Kasumi-1 (cell line): Measurements from ENCODE around the gene MRS2.
"Not testable (repeated sequence)": the region's sequence is repeated elsewhere in the genome, so short reads cannot be mapped to it uniquely, and the experiment has no call there.

Experiments
- DNase-seq, 2 experiments: peaks; one replicate each; lab custom pipeline; 2025; lab: John Stamatoyannopoulos, UW

MRS2 gene, protein sequence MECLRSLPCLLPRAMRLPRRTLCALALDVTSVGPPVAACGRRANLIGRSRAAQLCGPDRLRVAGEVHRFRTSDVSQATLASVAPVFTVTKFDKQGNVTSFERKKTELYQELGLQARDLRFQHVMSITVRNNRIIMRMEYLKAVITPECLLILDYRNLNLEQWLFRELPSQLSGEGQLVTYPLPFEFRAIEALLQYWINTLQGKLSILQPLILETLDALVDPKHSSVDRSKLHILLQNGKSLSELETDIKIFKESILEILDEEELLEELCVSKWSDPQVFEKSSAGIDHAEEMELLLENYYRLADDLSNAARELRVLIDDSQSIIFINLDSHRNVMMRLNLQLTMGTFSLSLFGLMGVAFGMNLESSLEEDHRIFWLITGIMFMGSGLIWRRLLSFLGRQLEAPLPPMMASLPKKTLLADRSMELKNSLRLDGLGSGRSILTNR

DNA sequence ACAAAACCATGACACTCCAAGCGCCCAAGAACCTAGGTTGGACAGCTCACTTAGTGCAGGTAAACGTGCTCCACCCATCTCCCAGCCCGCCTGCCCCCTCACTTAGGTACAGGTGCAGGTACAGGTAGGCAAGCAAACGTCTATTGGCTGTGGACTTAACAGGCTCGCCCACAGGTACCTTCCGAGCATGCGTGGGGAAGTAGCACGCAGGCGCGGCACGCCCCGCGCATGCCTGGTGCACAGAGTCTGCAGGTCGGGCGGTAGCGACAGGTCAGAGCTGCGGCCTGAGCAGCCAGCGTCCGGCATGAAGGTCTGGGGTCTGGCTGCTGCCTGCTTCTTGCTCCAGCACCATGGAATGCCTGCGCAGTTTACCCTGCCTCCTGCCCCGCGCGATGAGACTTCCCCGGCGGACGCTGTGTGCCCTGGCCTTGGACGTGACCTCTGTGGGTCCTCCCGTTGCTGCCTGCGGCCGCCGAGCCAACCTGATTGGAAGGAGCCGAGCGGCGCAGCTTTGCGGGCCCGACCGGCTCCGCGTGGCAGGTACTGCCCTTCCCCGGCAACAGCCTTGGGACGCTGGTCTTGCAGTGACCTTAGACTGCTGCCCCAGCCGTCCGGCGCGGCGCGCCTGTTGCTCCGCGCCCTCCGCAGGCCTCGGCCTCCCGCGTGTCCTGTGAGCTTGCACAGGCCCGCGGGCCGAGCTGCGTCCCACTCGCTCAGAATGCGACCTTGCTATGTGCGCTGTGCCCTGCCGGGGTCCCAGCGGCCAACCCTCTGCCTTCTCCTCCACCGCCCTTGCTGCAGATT, at the start of gene MRS2:
MRS2 (plus strand) TSS at position 240 of the 804 bp plus-strand sequence; CDS start at position 351, 111 bp downstream.
- peak; percentile 42 to 59 for DNase-seq

DNA sequence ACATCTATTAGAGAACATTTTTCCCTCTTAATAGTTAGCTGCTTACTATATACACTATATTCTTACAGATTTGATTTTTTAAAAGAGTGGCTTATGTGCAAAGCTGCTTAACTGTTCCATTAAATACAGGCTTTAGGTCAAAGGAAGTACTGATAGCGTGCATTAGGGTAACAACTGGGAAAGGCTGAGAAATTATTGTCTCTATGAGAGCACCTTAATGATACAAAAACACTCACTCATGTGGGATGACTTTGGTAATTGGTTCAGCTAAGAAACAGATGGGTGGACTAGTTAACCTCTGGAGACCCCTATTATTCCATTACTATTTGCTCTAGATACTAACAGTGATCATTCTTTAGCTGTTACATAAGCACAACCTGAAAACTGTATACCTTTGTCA, 48.9 kb upstream of the MRS2 start:
- DNase-seq, result no peak

DNA sequence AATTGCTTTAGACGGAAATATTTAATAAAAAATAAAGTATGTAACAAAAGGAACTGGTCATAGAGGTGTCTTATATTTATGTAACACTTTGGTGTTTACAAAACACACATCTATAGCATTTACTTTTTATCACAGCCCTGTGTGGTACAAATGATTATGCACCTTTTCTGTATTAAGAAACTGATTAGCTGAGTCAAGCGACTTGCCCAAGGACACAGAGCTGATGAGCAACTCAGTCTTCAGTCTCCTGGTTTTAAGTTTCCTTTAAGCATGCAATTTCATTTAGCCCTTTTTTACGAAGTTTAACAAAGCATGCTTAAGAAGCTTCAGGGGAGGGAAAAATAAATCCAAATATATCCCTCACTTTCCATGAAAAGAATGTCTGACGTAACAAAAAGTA, 47.3 kb upstream of the MRS2 start:
- no peak for DNase-seq

DNA sequence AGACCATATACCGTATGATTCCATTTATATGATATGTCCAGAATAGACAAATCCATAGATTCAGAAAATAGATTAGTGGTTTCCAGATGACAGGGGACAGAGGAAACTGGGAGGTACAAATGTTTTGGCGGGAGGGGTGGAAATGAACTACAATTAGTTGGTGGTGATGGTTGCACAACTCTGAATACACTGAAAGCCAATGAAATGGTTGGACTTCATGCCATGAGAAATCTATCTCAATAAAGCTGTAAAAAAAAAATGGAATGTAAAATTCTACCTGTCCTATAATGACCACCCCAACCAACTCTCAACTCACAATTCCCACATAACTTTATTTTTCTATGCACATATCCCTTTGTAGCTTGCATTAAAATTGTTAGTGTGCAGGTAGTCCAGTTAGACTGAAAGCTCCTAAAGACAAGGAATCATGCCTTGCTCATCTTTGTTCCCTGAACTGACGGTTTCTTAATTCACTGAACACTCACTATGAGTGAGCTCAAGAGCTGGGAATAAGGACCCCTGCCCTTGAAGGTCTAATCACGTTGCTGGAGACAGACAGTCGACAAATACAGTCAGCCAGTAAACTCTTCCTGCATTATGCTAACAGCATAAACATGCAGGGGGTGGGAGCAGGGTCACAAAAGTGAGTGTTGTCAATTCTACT, 46.3 kb upstream of the MRS2 start:
- no peak for DNase-seq

DNA sequence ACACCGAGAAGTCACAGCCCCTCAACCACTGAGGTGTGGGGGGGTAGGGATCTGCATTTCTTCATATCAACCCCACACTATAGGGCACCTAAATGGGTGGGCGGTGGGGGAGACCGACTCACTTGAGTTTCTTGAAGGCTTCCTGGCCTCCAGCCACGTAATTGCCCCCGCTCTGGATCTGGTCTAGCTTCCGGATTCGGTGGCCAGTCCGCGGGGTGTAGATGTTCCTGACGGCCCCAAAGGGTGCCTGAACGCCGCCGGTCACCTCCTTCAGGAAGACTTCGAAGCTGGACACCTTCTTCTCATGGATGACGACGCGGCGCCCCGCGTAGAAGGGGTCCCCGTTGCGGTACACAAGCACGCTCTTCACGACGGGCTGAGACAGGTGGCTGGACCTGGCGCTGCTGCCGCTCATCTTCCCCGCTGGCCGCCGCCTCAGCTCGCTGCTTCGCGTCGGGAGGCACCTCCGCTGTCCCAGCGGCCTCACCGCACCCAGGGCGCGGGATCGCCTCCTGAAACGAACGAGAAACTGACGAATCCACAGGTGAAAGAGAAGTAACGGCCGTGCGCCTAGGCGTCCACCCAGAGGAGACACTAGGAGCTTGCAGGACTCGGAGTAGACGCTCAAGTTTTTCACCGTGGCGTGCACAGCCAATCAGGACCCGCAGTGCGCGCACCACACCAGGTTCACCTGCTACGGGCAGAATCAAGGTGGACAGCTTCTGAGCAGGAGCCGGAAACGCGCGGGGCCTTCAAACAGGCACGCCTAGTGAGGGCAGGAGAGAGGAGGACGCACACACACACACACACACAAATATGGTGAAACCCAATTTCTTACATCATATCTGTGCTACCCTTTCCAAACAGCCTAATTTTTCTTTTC, 45.2 kb upstream of the MRS2 start, which contains the start of gene DCDC2:
DCDC2 (minus strand) TSS at position 724 of the 883 bp plus-strand sequence; CDS start at position 415, 309 bp downstream.
- no peak for DNase-seq

DNA sequence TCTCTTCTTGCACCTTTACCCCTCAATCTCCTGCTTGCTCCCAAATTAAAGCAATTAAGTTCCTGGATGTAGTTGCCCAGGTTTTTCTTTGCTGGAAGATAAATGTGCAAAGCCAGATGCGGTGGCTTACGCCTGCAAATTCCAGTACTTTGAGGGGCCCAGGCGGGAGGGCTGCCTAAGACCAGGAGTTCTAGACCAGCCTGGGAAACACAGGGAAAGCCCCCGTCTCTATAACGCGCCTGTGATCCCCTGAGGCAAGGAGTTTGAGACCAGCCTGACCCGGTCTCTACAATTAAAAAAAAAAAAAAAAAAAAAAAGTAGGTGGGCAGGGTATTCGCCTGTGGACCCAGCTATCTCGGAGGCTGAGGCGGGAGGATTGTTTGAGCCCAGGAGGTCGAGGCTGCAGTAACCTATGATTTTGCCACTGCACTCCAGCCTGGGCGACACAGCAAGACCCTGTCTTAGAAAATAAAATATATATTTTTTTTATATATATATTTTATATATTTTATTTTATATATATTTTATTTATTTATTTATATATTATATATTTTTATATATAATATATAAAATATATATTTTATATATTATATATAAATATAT, 44.4 kb upstream of the MRS2 start:
- no peak for DNase-seq

DNA sequence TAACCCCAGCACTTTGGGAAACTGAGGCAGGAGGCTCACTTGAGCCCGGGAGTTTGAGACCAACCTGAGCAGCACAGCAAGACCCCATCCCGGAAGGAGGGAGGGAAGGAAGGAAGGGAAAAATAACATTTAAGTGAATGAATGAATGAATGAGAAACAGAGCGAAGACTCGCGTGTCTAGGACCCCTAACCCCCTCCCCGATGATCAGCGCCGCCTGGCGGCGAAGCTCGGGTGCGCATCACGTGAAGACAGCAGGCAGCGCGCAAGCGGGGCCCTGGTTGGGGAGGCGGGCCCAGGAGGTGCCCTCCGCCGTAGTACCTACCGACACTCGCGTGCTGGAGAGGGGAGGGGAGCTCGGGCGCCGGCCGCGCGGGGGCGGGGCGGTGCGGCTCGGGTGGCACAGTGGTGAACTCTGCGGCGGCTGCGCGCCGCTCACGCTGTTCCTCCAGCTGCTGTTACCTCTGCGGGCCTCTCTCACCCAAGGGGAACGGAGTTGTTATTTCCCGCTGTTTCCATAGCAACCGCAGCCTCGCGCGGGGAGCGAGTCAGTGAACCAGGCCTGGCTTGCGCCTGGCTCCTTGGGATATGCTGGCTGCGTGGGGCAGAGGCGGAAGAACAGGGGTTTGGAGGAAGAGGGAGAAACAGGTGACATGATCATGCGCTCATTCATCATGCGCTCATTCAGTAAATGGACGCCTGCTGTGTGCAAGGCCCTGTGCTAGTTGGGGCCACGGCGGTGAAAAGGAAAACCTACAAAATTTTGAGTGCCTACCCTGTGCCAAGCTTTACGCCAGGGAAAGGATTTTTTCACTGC, 42.9 kb upstream of the MRS2 start:
- DNase-seq, result peak; percentile 75 to 80

DNA sequence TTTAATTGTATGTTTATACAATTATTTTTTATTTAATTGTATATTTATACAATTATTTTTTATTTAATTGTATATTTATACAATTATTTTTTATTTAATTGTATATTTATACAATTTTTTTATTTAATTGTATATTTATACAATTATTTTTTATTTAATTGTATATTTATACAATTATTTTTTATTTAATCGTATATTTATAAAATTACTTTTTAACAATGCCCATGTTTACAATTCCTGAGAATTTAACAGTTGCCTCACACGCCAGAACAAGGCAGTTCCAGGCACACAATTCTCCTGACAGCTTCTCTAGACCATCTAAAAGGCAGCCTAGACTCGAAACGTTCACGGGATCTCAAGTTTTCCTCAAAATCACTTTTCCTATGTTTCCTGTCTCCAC, 40.4 kb upstream of the MRS2 start:
- not testable (repeated sequence) for DNase-seq

DNA sequence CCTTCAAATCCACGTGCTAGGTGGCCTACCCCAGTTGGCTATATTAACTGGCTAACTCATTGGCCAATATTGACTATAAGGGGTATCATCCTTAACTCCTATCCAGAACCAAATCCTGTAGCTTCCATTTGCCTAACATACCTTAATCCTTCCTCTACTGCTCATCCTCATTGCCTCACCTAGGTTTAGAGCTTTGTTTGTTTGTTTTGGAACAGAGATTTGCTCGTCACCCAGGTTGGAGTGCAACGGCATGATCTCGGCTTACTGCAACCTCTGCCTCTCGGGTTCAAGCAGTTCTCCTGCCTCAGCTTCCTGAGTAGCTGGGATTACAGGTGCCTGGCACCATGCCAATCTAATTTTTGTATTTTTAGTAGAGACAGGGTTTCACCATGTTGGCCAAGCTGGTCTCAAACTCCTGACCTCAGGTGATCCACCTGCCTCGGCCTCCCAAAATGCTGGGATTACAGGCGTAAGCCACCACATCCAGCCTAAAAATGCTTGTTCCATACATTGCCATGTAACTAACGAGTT, 37.6 kb upstream of the MRS2 start:
- not testable (repeated sequence) for DNase-seq

DNA sequence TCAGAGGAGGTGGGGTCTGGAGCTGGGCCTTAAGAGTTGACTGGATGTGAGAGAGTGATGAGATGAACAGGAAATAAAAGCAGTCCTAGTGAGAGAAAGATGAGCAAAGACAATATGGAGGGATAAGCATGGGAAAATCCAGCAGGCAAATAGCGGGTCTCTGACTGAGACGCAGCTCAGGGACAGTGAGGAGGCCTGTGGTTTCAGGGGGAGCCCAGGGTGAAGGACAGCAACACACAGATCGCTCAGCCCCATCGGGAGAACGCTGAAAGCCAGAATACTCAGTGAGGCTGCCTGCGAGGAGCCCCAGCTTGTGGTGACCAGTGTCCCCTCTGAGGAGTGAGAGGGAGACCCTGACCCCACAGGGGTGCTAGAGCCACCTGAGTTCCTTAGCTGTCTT, 28.1 kb upstream of the MRS2 start:
- DNase-seq, result no peak

DNA sequence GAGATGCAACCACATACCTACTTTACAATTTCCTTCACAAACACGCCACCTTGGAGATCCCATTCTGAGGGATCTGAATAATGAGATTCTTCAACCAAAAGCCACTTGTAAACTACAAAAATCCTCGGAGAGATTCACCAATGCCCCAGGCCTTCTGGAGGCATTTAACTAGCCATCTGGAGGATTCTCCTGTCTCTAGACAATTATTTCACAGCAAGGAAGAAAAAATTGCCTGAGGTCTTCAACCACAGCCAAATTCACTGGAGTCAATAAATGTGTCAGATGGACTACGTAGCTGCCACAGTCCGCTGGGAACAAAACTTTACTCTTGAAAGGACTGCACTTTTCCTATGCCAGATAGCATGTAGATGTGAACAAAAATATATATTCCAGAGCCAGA, 25.9 kb upstream of the MRS2 start:
- no peak for DNase-seq

DNA sequence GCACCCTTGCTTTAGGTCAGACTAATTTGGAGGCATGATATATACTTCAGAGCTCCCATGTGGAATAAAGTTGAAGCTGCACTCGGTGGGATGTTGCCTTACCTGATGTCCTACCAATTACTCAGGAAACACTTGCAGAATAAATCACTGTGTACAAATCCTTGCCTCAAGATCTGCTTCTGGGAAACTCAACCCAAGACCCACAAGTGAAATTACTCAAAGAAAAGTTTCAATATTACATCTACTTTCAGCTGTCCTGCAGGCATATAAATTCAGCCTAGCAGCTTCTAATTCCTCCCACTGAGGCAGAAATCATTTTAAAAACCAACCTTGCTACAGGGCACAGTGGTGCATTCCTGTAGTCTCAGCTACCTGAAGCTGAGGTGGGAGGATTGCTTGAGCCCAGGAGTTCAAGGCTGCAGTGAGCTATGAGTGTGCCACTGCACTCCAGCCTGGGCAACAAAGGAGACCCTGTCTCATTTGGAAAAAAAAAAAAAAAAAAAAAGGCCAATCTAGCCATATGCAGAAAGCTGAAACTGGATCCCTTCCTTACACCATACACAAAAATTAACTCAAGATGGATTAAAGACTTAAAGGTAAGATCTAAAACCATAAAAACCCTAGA, 24.2 kb upstream of the MRS2 start:
- DNase-seq, result no peak

DNA sequence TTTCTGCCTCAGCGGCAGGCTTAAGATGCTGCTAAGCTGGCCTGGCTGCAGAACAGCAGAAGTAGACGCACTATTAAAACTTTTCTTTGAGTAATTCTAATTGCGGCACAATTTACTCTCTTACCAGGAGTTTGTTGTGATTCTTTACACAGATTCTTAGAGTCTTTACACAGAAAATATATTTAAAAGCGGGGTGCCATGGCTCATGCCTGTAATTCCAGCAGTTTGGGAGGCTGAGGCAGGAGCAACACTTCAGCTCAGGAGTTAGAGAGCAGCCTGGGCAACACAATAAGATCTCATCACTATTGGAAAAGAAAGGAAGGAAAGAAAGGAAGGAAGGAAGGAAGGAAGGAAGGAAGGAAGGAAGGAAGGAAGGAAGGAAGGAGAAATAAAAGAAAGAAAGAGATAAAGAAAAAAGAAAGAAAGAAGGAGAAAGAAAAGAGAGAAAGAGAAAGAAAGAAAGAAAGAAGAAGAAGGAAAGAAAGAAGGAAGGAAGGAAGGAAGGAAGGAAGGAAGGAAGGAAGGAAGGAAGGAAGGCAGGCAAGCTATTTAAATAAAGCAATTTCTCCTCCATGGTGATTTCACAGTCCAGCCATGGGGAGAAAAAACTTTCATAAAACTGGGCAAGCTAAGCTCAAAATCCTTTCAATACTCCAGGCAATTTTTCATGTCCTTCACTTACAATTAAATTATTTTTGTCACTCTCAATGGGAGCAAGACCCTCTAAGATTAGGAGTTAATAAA, 21.1 kb upstream of the MRS2 start:
- no peak for DNase-seq

DNA sequence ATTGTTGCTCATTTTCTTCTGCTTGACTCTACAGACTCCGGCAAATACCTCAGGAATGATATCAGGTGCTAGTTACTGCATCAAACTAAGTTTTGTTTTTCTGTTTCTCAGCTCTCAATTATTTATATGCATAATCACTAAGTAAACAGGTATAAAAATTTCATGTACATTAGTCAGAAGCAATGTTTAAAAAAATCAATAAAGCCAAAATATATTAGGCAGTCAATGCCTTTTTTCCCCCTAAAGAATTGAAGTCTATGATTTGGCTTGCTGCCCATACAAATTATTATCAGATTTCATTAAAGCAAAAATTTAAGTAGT, 20.6 kb upstream of the MRS2 start:
- no peak for DNase-seq

DNA sequence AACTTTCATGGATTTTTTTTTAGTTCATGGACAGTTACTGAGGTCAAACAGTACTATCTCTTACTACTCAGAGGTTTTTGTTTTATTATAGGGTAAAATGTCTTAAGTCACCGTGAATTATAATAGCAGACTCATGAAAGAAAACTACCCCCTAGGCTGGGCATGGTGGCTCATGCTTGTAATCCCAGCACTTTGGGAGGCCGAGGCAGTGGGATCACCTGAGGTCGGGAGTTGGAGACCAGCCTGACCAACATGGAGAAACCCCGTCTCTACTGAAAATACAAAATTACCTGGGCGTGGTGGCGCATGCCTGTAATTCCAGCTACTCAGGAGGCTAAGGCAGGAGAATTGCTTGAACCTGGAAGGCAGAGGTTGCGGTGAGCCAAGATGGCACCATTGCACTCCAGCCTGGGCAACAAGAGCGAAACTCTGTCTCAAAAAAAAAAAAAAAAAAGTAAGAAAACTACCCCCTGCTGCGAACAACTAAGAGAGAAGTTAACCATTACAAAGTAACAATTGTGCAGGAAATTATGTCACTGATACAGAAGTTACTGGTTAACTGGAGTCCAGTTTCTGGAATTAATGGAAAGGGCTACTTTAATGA, 19.7 kb upstream of the MRS2 start:
- not testable (repeated sequence) for DNase-seq

DNA sequence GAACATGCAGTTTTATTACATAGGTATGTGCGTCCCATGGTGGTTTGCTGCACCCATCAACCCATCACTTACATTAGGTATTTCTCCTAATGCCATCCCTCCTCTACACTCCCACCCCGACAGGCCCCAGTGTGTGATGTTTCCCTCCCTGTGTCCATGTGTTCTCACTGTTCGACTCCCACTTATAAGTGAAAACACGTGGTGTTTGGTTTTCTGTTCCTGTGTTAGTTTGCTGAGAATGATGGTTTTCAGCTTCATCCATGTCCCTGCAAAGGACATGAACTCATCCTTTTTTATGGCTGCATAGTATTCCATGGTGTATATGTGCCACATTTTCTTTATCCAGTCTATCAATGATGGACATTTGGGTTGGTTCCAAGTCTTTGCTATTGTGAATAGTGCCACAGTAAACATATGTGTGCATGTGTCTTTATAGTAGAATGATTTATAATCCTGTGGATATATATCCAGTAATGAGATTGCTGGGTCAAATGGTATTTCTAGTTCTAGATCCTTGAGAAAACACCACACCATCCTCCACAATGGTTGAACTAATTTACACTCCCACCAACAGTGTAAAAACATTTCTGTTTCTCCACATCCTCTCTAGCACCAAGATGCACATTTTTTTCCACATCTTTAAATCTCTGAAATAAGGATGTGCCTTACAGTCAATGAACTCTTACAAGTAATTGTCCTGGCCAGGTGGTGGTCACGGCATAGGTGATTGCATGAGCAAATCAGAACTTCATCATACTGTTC, 18.2 kb upstream of the MRS2 start:
- DNase-seq, result not testable (repeated sequence)

DNA sequence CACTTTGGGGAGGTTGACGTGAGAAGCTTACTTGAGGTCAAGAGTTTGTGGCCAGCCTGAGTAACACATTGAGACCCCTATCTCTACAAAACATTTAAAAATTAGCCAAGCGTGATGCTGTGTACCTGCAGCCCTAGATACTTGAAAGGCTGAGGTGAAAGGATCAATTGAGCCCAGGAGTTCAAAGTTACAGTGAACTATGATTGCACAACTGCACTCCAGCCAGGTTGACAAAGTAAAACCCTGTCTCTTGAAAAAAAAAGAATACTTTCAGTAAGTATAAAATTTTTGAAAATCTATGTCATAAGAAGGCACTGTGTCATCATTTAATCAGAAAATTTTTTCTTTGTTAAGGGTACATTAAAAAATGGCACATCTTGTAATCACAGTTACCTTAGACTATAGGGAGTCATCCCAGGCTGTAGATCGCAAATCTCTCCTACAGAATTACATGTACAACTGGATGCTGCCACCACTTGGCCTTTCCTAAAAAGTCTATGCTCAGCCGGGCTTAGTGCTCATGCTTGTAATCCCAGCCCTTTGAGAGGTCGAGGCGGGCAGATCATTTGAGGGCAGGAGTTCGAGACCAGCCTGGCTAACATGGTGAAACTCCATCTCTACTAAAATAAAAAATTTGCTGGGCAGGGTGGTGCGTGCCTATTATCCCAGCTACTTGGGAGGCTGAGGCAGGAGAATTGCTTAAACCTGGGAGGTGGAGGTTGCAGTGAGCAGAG, 17.0 kb upstream of the MRS2 start:
- DNase-seq, result no peak
